ENCODE measurements around the gene FGF14.

Gene FGF14

GRCh38 chr13:101817898-101818297, 584.0 kb downstream of the FGF14 start:
- Histone ChIP-seq H3F3A (ENCODE audit: control insufficient read depth, insufficient read depth) (no peaks in the 10 kb centered on the region), H3K27ac (ENCODE audit: low read depth, low read length) (no peak overlapping the region), H3K36me3 (ENCODE audit: control insufficient read depth, low read length) (no peaks in the 10 kb centered on the region), H3K4me2 (ENCODE audit: low read length) (no peak overlapping the region), H3K27me3 (ENCODE audit: control insufficient read depth, low read length) (no peaks in the 10 kb centered on the region), H3K4me1 (ENCODE audit: control insufficient read depth, low read length) (no peaks in the 10 kb centered on the region), H3K79me2 (ENCODE audit: control insufficient read depth, low read length) (no peaks in the 10 kb centered on the region), H3K9me2 (replicated peaks; ENCODE audit: control insufficient read depth, low read length) (no peaks in the 10 kb centered on the region), H3K9me3 (ENCODE audit: control insufficient read depth, insufficient read depth, low read length) (no peaks in the 10 kb centered on the region), H3K4me3 (ENCODE audit: low read length) (no peak overlapping the region), H4K20me1 (ENCODE audit: control insufficient read depth, insufficient read depth, low read depth, low read length) (no peaks in the 10 kb centered on the region)
- no peak for TF ChIP-seq CTCF (IDR thresholded peaks at IDR 0.05; ENCODE audit: low read depth, low read length, poor library complexity, severe bottlenecking)
- TF ChIP-seq EZH2phosphoT487 (IDR thresholded peaks at IDR 0.05; ENCODE audit: borderline replicate concordance, low read length) = no peak

GRCh38 chr13:101811881-101812280, 590.0 kb downstream of the FGF14 start:
- Histone ChIP-seq H3K79me2 (ENCODE audit: control insufficient read depth, low read length) (no peaks in the 10 kb centered on the region), H4K20me1 (ENCODE audit: control insufficient read depth, insufficient read depth, low read depth, low read length) (no peaks in the 10 kb centered on the region), H3K36me3 (ENCODE audit: control insufficient read depth, low read length) (no peaks in the 10 kb centered on the region), H3K27me3 (ENCODE audit: control insufficient read depth, low read length) (no peaks in the 10 kb centered on the region; the same call in 1 of the 2 replicates), H3K4me2 (ENCODE audit: low read length) (no peak overlapping the region), H3K4me3 (ENCODE audit: low read length) (no peak overlapping the region), H3K27ac (ENCODE audit: low read depth, low read length) (no peak overlapping the region), H3F3A (ENCODE audit: control insufficient read depth, insufficient read depth) (no peaks in the 10 kb centered on the region), H3K9me3 (ENCODE audit: control insufficient read depth, insufficient read depth, low read length) (no peaks in the 10 kb centered on the region), H3K4me1 (ENCODE audit: control insufficient read depth, low read length) (no peaks in the 10 kb centered on the region), H3K9me2 (replicated peaks; ENCODE audit: control insufficient read depth, low read length) (no peaks in the 10 kb centered on the region)
- no peak for TF ChIP-seq EZH2phosphoT487 (IDR thresholded peaks at IDR 0.05; ENCODE audit: borderline replicate concordance, low read length)
- TF ChIP-seq CTCF (IDR thresholded peaks at IDR 0.05; ENCODE audit: low read depth, low read length, poor library complexity, severe bottlenecking) = no peak

DNA sequence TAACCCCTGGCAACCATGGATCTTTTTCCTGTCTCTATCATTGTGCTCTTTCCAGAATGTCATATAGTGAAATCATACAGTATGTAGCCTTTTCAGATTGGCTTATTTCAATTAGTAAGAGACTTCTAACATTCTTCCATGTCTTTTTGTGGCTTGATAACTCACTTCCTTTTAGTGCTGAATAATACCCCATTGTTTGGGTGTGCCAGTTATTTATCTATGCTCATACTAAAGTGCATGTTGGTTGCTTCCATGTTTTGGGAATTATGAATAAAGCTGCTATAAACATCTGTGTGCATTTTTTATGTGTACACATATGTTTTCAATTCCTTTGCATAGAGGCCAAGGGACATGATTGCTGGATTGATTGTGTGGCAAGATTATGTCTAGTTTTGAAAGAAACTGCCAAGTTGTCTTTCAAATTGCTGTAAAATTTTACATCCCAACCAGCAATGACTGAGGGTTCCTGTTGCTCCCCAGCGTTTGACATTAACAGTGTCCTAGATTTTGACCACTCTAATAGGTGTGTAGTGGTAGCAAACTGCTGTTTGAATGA, 590.5 kb downstream of the FGF14 start:
- Histone ChIP-seq H3K4me3 (ENCODE audit: low read length) (no peak overlapping the region), H3K9me3 (ENCODE audit: control insufficient read depth, insufficient read depth, low read length) (no peaks in the 10 kb centered on the region), H3K36me3 (ENCODE audit: control insufficient read depth, low read length) (no peaks in the 10 kb centered on the region), H3F3A (ENCODE audit: control insufficient read depth, insufficient read depth) (no peaks in the 10 kb centered on the region), H3K27me3 (ENCODE audit: control insufficient read depth, low read length) (no peaks in the 10 kb centered on the region; the same call in 1 of the 2 replicates), H3K79me2 (ENCODE audit: control insufficient read depth, low read length) (no peaks in the 10 kb centered on the region), H4K20me1 (ENCODE audit: control insufficient read depth, insufficient read depth, low read depth, low read length) (no peaks in the 10 kb centered on the region), H3K4me1 (ENCODE audit: control insufficient read depth, low read length) (no peaks in the 10 kb centered on the region), H3K9me2 (replicated peaks; ENCODE audit: control insufficient read depth, low read length) (no peaks in the 10 kb centered on the region), H3K4me2 (ENCODE audit: low read length) (no peak overlapping the region), H3K27ac (ENCODE audit: low read depth, low read length) (no peak overlapping the region)
- no peak for TF ChIP-seq CTCF (IDR thresholded peaks at IDR 0.05; ENCODE audit: low read depth, low read length, poor library complexity, severe bottlenecking)
- no peak for TF ChIP-seq EZH2phosphoT487 (IDR thresholded peaks at IDR 0.05; ENCODE audit: borderline replicate concordance, low read length)

All from DOHH2 (cell line).